Mucosa of descending colon (tissue), 3 donors: ENCODE data around the gene LAG3. TPM values are rescaled to one million over a fixed set of nuclear protein-coding genes. Genes with fewer than 3 reads are reported as not detected.

Experiments
- ATAC-seq: fragments of 200-7000 bp; cut with Tn5 transposase; one replicate; pipeline ENCODE4 v1.9.1; 2020; ENCODE audit warnings: mild to moderate bottlenecking, moderate library complexity
- DNase-seq, 3 donors: peaks; one replicate each; pipeline ENCODE4 v3.0.0-alpha.2; 2020
- H3K36me3 ChIP-seq: fragments of 200-600 bp; one replicate; pipeline ENCODE4 v1.8.0; 2021; ENCODE audit warnings: low read depth, mild to moderate bottlenecking
- H3K4me1 ChIP-seq: fragments of 200-600 bp; one replicate; pipeline ENCODE4 v1.8.0; 2021; ENCODE audit warnings: low read depth, mild to moderate bottlenecking
- H3K4me3 ChIP-seq: fragments of 200-600 bp; one replicate; pipeline ENCODE4 v1.8.0; 2021; ENCODE audit warnings: mild to moderate bottlenecking
- H3K9me3 ChIP-seq: fragments of 200-600 bp; one replicate; pipeline ENCODE4 v1.8.0; 2021; ENCODE audit warnings: mild to moderate bottlenecking
- intact Hi-C, 2 donors: fragments of 100-400 bp; cut with DNase I in 1 of 2; cut with micrococcal nuclease in 1 of 2; formaldehyde crosslinking; loops; one replicate each; pipeline versions ENCODE4 v1.11.0 to v1.11.1; 2022; cut with DNase I, micrococcal nuclease
- long read RNA-seq, 2 donors: library from polyadenylated mRNA; unstranded; transcript quantifications; one replicate each; pipeline ENCODE4 v2.0.0, GENCODE V29; 2019 to 2021
- total RNA-seq, 3 donors: library from RNA; stranded (reverse); fragmentation: NEBNext Ultra II Directional in 2 of 3; extraction: Animal tissue kit (Norgen Biotek cat#: 25700) in 2 of 3; gene quantifications; one replicate each; pipeline versions ENCODE4 v1.2.1 to v1.2.4, GENCODE V29; 2021 to 2023
- TF ChIP-seq, protein P1 (sequence below): fragments of 200-600 bp; IDR thresholded peaks from one replicate; pipeline ENCODE4 v1.8.0; 2022; ENCODE audit warnings: antibody characterized with exemption, mild to moderate bottlenecking
- donor health status: DM: no; HTN: no; CAD: no; lungs with moderate emphysema.
- donor health status: DM: no; HTN: no; CAD: no.
- donor health status: DM: no; HTN: yes; CAD: no.

Gene LAG3
- total RNA-seq, result 1 to 10 TPM; 1.8 to 4.7 (median 2.1) TPM
- long read RNA-seq, donor 1, partial matches to known transcripts, result 4 of 11 reads
- long read RNA-seq, donor 1, other reads (novel, unspliced or antisense), result 5 of 11 reads
- long read RNA-seq, donor 2, partial matches to known transcripts, result 1 of 1 reads
- long read RNA-seq, donor 2, other reads (novel, unspliced or antisense), result 0 of 1 reads

GRCh38 chr12:6772331-6772695 lies at the start of gene LAG3:
Gene LAG3, plus strand, starts transcription at chr12:6772520. Its CDS starts 333 bp downstream, at chr12:6772853.
- peak; percentile 4 for ATAC-seq

DNA sequence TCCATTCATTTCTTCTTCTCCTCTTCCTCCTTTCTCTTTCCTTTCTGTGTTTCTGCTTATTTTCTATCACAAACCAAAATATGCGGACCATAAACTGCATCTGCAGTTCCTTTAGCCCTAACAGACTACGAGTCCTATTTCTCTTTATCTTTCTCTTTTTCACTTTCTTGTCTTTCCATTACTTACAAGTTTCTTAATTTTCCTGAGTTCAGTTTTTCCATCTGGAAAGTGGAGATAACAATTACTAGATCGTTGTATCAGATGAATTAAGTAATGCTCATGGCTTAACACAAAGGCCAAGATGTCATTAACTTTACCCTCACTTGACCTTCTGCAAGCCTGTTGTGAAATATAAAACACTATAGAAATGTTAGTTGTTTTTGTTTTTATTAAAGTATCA lies 49.5 kb upstream of the LAG3 start:
- intact Hi-C loops, result no loop called here
- no peaks in the 10 kb centered on the region for H3K9me3 ChIP-seq
- TF ChIP-seq, protein P1, sequence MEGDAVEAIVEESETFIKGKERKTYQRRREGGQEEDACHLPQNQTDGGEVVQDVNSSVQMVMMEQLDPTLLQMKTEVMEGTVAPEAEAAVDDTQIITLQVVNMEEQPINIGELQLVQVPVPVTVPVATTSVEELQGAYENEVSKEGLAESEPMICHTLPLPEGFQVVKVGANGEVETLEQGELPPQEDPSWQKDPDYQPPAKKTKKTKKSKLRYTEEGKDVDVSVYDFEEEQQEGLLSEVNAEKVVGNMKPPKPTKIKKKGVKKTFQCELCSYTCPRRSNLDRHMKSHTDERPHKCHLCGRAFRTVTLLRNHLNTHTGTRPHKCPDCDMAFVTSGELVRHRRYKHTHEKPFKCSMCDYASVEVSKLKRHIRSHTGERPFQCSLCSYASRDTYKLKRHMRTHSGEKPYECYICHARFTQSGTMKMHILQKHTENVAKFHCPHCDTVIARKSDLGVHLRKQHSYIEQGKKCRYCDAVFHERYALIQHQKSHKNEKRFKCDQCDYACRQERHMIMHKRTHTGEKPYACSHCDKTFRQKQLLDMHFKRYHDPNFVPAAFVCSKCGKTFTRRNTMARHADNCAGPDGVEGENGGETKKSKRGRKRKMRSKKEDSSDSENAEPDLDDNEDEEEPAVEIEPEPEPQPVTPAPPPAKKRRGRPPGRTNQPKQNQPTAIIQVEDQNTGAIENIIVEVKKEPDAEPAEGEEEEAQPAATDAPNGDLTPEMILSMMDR, result no peak
- DNase-seq (no peak), ATAC-seq (no peak)
- H3K4me3 ChIP-seq, result no peak overlapping the region
- H3K4me1 ChIP-seq, result no peaks in the 10 kb centered on the region
- H3K36me3 ChIP-seq, result no peaks in the 10 kb centered on the region

More at GRCh38 chr12:6772331-6772695, at the start of gene LAG3:
- Histone ChIP-seq H3K36me3 (no peaks in the 10 kb centered on the region), H3K4me3 (no peak within 1 kb of the TSS), H3K4me1 (peaks cover 25% of the 10 kb centered on the region), H3K9me3 (no peaks in the 10 kb centered on the region)
- peak in 1 of 3 donors; percentile 70 for DNase-seq
- intact Hi-C loops, result no loop called here
- TF ChIP-seq, protein P1, result no peak

DNA sequence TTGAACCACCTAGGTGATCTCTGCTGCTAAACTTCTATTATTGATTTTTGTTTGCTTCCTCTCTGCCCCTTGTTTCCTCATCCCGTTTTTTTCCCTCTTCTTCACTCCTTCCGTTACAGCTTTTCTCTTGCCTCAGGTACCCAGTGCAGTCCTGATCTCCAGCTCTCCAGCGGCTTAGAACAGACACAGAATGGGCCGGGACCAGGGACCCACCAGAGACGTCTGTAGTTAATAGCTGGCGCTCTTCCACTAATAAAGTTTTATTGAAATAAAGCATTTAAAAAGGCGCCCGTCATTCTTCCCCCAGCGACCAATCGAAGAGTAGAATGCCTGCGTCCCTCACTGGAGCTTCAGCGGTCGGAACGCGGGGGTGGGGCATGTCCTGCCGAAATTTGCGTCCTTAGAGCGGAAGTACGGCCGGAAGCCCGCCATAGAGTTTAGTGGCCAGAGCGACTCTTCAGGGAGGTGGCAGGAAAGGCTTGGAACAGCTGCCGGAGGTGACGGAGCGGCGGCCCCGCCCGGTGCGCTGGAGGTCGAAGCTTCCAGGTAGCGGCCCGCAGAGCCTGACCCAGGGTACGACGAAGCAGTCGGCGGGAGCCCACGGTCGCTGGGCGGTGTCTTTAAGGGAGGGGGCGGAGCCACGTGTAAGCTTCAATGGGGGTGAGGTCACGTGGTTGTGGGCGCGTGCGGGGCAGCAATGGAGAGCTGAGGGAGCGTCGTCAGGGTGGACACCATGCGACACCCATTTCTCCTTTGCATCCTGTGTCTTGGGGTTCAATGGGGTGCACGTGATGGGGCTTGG lies 48.5 kb upstream of the LAG3 start, which contains the start of gene COPS7A:
Gene COPS7A, plus strand, starts transcription at position 440 of the 802 bp plus-strand sequence. CDS start 611 bp downstream, outside the sequence.
- Histone ChIP-seq H3K9me3 (no peaks in the 10 kb centered on the region), H3K4me3 (peak within 1 kb of the TSS; percentile 23), H3K4me1 (no peaks in the 10 kb centered on the region), H3K36me3 (no peaks in the 10 kb centered on the region)
- DNase-seq (peak; percentile 98 to 99 (median 99)), ATAC-seq (peak; percentile 98)
- intact Hi-C loops, result no loop called here
- TF ChIP-seq, protein P1, result no peak

GRCh38 chr12:6724409-6724797 lies 47.9 kb upstream of the LAG3 start:
- TF ChIP-seq, protein P1, result no peak
- DNase-seq, result peak; percentile 35 to 56 (median 50)

DNA sequence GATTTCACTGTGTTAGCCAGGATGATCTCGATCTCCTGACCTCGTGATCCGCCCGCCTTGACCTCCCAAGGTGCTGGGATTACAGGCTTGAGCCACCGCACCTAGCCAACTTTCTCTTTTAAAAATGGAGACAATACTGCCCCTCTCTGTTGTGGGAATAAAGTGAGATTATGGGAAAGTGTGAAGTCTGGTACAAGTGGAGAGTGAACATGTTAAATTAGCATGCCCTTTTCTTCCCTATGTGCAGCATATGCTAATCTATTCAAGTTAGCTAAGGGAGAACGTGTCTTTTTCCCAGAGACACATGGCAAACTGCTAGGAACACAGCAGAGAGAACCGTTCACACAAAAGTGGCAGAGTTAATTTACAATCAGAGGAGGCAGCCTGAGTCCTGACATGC lies 47.0 kb upstream of the LAG3 start:
- no peak for ATAC-seq
- Histone ChIP-seq H3K4me1 (no peaks in the 10 kb centered on the region), H3K4me3 (no peak overlapping the region), H3K36me3 (no peaks in the 10 kb centered on the region), H3K9me3 (no peaks in the 10 kb centered on the region)
- intact Hi-C loops, result no loop called here
- no peak for DNase-seq
- TF ChIP-seq, protein P1, result no peak

More at GRCh38 chr12:6724409-6724797, 47.9 kb upstream of the LAG3 start:
- H3K4me1 ChIP-seq, result no peaks in the 10 kb centered on the region
- intact Hi-C loops, result no loop called here
- H3K4me3 ChIP-seq, result peak overlapping the region; percentile 23
- ATAC-seq, result peak; percentile 21
- no peaks in the 10 kb centered on the region for H3K9me3 ChIP-seq
- H3K36me3 ChIP-seq, result no peaks in the 10 kb centered on the region
